ENCODE results near the gene EFHC1. TPM values are rescaled to one million over a fixed set of nuclear protein-coding genes. Genes with fewer than 3 reads are reported as not detected.

The EFHC1 gene
- total and polyA plus RNA-seq, 2 donors (not counting 1 experiment from before 2014, with no cell fraction given), result 19.4 to 34.8 TPM

DNA sequence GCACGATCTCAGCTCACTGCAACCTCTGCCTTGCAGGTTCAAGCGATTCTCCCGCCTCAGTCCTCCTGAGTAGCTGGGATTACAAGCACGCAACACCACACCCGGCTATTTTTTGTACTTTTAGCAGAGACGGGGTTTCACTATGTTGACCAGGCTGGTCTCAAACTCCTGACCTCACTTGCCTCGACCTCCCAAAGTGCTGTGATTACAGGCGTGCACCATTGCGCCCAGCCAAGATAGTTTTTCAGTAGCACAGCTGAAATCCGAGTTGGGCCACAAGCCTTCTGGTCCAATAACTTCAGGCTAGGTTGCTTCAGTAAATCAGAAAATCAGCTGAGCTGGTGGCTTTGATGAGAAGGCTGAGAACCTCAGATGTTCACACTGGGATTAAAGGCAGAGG, 91.0 kb downstream of the EFHC1 start:
- H3K4me3 ChIP-seq (ENCODE audit: control extremely low read depth in 1 of 5, extremely low read depth in 1 of 5, insufficient read depth in 1 of 5, low read depth in 2 of 5, low read length in 4 of 5), result no peak overlapping the region
- H3K36me3 ChIP-seq (replicated peaks in 1 of 2; ENCODE audit: control extremely low read depth in 1 of 2, control insufficient read depth in 1 of 2, extremely low read depth in 1 of 2, insufficient read depth in 2 of 2, low read length in 1 of 2), result peaks cover 0 to 66% of the 10 kb centered on the region in 2 experiments
- H2AFZ ChIP-seq (ENCODE audit: insufficient read depth, low read depth, low read length, poor library complexity, severe bottlenecking), result no peak overlapping the region
- TF ChIP-seq EZH2 (IDR thresholded peaks at IDR 0.05; ENCODE audit: borderline replicate concordance, insufficient read depth, low read depth, low read length, poor library complexity, severe bottlenecking), result no peak
- TF ChIP-seq CTCF (IDR thresholded peaks at IDR 0.05), result no peak
- Mint-ChIP-seq H3K4me1 (peaks cover 2% of the 10 kb centered on the region), H3K4me3 (no peak overlapping the region), H3K27me3 (no peaks in the 10 kb centered on the region), H3K9me3 (ENCODE audit: insufficient read depth) (no peaks in the 10 kb centered on the region), H3K27ac (no peak overlapping the region)
- no peak for DNase-seq
- ChIA-PET CTCF (no interaction called here), POLR2A (no interaction called here)
- no peak overlapping the region for H3K9ac ChIP-seq (ENCODE audit: low read length)
- H3K4me2 ChIP-seq (replicated peaks; ENCODE audit: low read depth, low read length, poor library complexity, severe bottlenecking), result no peak overlapping the region
- no peaks in the 10 kb centered on the region for H3K4me1 ChIP-seq (ENCODE audit: control insufficient read depth in 2 of 2, insufficient read depth in 2 of 2, low read length in 2 of 2)
- ATAC-seq (ENCODE audit: low read depth), result no peak
- no peaks in the 10 kb centered on the region for H4K20me1 ChIP-seq (ENCODE audit: control insufficient read depth, insufficient read depth, low read length, poor library complexity, severe bottlenecking)
- no peaks in the 10 kb centered on the region for H3K27me3 ChIP-seq (replicated peaks in 1 of 4; ENCODE audit: control extremely low read depth in 1 of 4, control insufficient read depth in 3 of 4, insufficient read depth in 4 of 4, low read length in 3 of 4)
- no peaks in the 10 kb centered on the region for H3K79me2 ChIP-seq (ENCODE audit: control insufficient read depth, insufficient read depth, low read length)
- intact Hi-C loops (cut with micrococcal nuclease), result no loop called here
- H3K27ac ChIP-seq (ENCODE audit: low read length in 2 of 2), result no peak overlapping the region
- WGBS (ENCODE audit: insufficient coverage), result 98% methylated on average over 10 of the region's 10 CpGs
- H3K9me3 ChIP-seq (ENCODE audit: control extremely low read depth in 1 of 3, control insufficient read depth in 2 of 3, insufficient read depth in 1 of 3, low read length in 2 of 3), result no peaks in the 10 kb centered on the region

DNA sequence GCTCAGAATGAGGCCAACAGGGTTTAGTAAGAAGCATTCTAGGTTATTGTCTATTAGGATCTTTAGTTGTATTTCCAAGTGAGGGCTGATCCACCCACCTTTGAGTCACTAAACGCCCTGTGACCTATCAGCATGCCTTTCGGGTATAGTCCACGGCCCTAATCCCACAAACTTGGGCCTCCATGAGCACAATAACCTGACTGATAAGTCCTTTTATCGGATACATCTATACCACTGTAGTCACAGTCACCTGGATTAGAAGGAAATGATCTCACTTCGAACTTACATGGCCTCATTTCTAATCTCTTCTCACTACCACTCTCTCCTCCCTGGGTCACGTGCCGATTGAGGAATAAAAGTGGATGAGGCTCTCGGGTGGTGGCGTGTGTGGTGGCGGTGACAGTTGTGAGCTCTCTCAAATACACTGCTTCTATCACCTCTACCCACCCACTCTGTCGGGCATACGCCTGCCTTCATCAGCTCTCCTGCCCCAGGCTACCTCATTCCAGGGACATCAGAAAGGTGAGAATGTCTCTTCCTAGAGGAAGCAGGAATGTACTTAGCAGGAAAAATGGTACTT, 91.5 kb downstream of the EFHC1 start:
- Mint-ChIP-seq H3K27me3 (no peaks in the 10 kb centered on the region), H3K4me1 (peaks cover 2% of the 10 kb centered on the region), H3K4me3 (no peak overlapping the region), H3K9me3 (ENCODE audit: insufficient read depth) (no peaks in the 10 kb centered on the region), H3K27ac (no peak overlapping the region)
- H4K20me1 ChIP-seq (ENCODE audit: control insufficient read depth, insufficient read depth, low read length, poor library complexity, severe bottlenecking), result no peaks in the 10 kb centered on the region
- no peak overlapping the region for H3K4me3 ChIP-seq (ENCODE audit: control extremely low read depth in 1 of 5, extremely low read depth in 1 of 5, insufficient read depth in 1 of 5, low read depth in 2 of 5, low read length in 4 of 5)
- ChIA-PET POLR2A (no interaction called here), CTCF (no interaction called here)
- H2AFZ ChIP-seq (ENCODE audit: insufficient read depth, low read depth, low read length, poor library complexity, severe bottlenecking), result no peak overlapping the region
- ATAC-seq (ENCODE audit: low read depth), result no peak
- no peaks in the 10 kb centered on the region for H3K4me1 ChIP-seq (ENCODE audit: control insufficient read depth in 2 of 2, insufficient read depth in 2 of 2, low read length in 2 of 2)
- H3K9me3 ChIP-seq (ENCODE audit: control extremely low read depth in 1 of 3, control insufficient read depth in 2 of 3, insufficient read depth in 1 of 3, low read length in 2 of 3), result no peaks in the 10 kb centered on the region
- DNase-seq, result no peak
- TF ChIP-seq EZH2 (IDR thresholded peaks at IDR 0.05; ENCODE audit: borderline replicate concordance, insufficient read depth, low read depth, low read length, poor library complexity, severe bottlenecking) (no peak), CTCF (IDR thresholded peaks at IDR 0.05) (no peak)
- no peak overlapping the region for H3K9ac ChIP-seq (ENCODE audit: low read length)
- WGBS (ENCODE audit: insufficient coverage), result 100% methylated on average over 1 of the region's 12 CpGs
- peaks cover 0 to 69% of the 10 kb centered on the region in 2 experiments for H3K36me3 ChIP-seq (replicated peaks in 1 of 2; ENCODE audit: control extremely low read depth in 1 of 2, control insufficient read depth in 1 of 2, extremely low read depth in 1 of 2, insufficient read depth in 2 of 2, low read length in 1 of 2)
- H3K4me2 ChIP-seq (replicated peaks; ENCODE audit: low read depth, low read length, poor library complexity, severe bottlenecking), result no peak overlapping the region
- H3K79me2 ChIP-seq (ENCODE audit: control insufficient read depth, insufficient read depth, low read length), result no peaks in the 10 kb centered on the region
- no peaks in the 10 kb centered on the region for H3K27me3 ChIP-seq (replicated peaks in 1 of 4; ENCODE audit: control extremely low read depth in 1 of 4, control insufficient read depth in 3 of 4, insufficient read depth in 4 of 4, low read length in 3 of 4)
- H3K27ac ChIP-seq (ENCODE audit: low read length in 2 of 2), result no peak overlapping the region
- intact Hi-C loops (cut with micrococcal nuclease), result no loop called here

Measured in B cell (primary cell).